Vagina (tissue), 2 donors: ENCODE data around the gene TNFRSF8.

ENCODE experiments used
- POLR2A ChIP-seq, 2 donors: fragments of 450-650 bp; IDR thresholded peaks; one replicate each; pipeline ENCODE4 v1.6.1; 2017; ENCODE audit warnings: antibody characterized with exemption in 2 of 2, mild to moderate bottlenecking in 2 of 2, moderate library complexity in 2 of 2
- POLR2AphosphoS5 ChIP-seq, 2 donors: sonication (generic); formaldehyde crosslinking; IDR thresholded peaks; one replicate each; pipeline ENCODE4 v1.9.0; 2017; ENCODE audit warnings: antibody characterized with exemption in 2 of 2, mild to moderate bottlenecking in 2 of 2, low read depth in 1 of 2; ENCODE audit not compliant: insufficient read depth in 1 of 2
- TF ChIP-seq, protein P1 (sequence below), 3 experiments: fragments of 450-650 bp in 2 of 3; fragments of 200-600 bp in 1 of 3; sonication (generic) in 1 of 3; IDR thresholded peaks; one replicate each; pipeline ENCODE4 v1.5.1; 2017 to 2019; ENCODE audit warnings: antibody characterized with exemption in 3 of 3, mild to moderate bottlenecking in 2 of 3, moderate library complexity in 2 of 3

DNA sequence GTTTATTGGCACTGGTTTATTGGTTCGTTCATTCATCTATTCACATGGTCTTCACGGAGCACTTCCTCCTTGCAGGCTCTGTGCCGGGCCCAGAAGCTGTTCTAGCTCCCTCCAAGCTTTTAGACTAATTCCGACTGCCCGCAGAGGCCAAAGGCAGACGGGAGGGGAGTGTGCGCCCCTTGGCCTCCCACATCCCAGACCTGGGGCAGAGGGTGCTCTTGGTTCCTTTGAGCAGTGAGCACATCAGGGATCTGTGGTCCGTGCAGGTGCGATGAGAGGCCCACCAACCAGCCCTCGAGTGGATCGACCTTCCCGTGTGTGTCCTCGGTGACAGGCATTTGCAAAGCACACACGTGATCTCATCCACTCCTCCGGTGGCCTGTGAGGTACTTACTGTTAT is 65.0 kb downstream of the TNFRSF8 start:
- TF ChIP-seq, protein P1, sequence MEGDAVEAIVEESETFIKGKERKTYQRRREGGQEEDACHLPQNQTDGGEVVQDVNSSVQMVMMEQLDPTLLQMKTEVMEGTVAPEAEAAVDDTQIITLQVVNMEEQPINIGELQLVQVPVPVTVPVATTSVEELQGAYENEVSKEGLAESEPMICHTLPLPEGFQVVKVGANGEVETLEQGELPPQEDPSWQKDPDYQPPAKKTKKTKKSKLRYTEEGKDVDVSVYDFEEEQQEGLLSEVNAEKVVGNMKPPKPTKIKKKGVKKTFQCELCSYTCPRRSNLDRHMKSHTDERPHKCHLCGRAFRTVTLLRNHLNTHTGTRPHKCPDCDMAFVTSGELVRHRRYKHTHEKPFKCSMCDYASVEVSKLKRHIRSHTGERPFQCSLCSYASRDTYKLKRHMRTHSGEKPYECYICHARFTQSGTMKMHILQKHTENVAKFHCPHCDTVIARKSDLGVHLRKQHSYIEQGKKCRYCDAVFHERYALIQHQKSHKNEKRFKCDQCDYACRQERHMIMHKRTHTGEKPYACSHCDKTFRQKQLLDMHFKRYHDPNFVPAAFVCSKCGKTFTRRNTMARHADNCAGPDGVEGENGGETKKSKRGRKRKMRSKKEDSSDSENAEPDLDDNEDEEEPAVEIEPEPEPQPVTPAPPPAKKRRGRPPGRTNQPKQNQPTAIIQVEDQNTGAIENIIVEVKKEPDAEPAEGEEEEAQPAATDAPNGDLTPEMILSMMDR (IDR thresholded peaks at IDR 0.05), result no peak
- no peak for TF ChIP-seq POLR2AphosphoS5 (IDR thresholded peaks at IDR 0.05; ENCODE audit: insufficient read depth in 1 of 2, low read depth in 1 of 2)
- no peak for TF ChIP-seq POLR2A (IDR thresholded peaks at IDR 0.05)
